ENCODE data around the gene MANSC4. TPM values are rescaled to one million over a fixed set of nuclear protein-coding genes. Genes with fewer than 3 reads are reported as not detected.

MANSC4 gene
- total and polyA plus RNA-seq, 2 experiments from 2014 or later = not detected

DNA sequence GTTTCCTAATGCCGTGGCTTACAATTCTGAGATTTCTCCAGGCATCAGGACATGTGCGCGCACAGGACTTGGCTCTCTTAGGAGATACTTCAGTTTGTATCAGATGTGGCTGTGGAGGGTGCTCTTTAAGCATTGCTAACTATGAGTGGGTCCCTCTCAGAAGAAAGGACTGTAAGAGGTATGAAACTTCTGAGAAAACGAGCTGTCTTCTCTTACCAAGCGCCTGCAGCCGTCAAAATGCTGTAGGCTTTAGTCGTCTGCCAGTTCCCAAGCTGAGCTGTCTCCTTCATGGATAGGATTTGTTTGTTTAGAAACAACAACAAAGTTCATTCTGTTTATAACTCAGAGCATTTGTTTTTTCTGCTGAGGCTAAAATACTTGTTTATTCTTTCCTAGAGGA is 16.1 kb upstream of the MANSC4 start:
- peaks cover 8% of the 10 kb centered on the region for H3K36me3 ChIP-seq (ENCODE audit: insufficient read depth)
- H3K27ac ChIP-seq (ENCODE audit: low read depth) = no peak overlapping the region
- H3K27me3 ChIP-seq (ENCODE audit: insufficient read depth) = no peaks in the 10 kb centered on the region
- Mint-ChIP-seq H3K4me3 (no peak overlapping the region), H3K27ac (no peak overlapping the region), H3K4me1 (no peaks in the 10 kb centered on the region), H3K27me3 (ENCODE audit: insufficient read depth, low read depth, poor library complexity) (no peaks in the 10 kb centered on the region), H3K36me3 (ENCODE audit: low read depth) (peaks cover 61% of the 10 kb centered on the region), H3K9me3 (no peaks in the 10 kb centered on the region)
- no peak overlapping the region for H3K4me2 ChIP-seq
- H3F3A ChIP-seq (replicated peaks; ENCODE audit: low read depth) = no peaks in the 10 kb centered on the region
- no peaks in the 10 kb centered on the region for H3K4me1 ChIP-seq (ENCODE audit: insufficient read depth)
- ATAC-seq (no peak), DNase-seq (ENCODE audit: low spot score) (no peak)
- no peak overlapping the region for H3K4me3 ChIP-seq
- peaks cover under 1% of the 10 kb centered on the region; the same call in 1 of the 2 replicates for H3K79me2 ChIP-seq (replicated peaks; ENCODE audit: insufficient read depth)
- H3K9me2 ChIP-seq (ENCODE audit: insufficient read depth) = no peaks in the 10 kb centered on the region
- TF ChIP-seq NANOG (IDR thresholded peaks at IDR 0.05; ENCODE audit: borderline replicate concordance) (no peak), EZH2phosphoT487 (IDR thresholded peaks at IDR 0.05; ENCODE audit: unreplicated experiment) (no peak), POLR2AphosphoS5 (IDR thresholded peaks at IDR 0.05; ENCODE audit: low read depth) (no peak), CREB1 (CRISPR knock-in tag; IDR thresholded peaks at IDR 0.05; ENCODE audit: low read depth) (no peak), STAT1 (IDR thresholded peaks at IDR 0.05; ENCODE audit: unreplicated experiment) (no peak), EZH2 (IDR thresholded peaks at IDR 0.05; ENCODE audit: low read depth, unreplicated experiment) (no peak), ZNF114 (CRISPR knock-in tag; IDR thresholded peaks at IDR 0.05) (no peak), ZNF331 (CRISPR knock-in tag; IDR thresholded peaks at IDR 0.05; ENCODE audit: low read depth) (no peak), JUNB (IDR thresholded peaks at IDR 0.05; ENCODE audit: unreplicated experiment) (no peak)
- TF ChIP-seq, protein P1, sequence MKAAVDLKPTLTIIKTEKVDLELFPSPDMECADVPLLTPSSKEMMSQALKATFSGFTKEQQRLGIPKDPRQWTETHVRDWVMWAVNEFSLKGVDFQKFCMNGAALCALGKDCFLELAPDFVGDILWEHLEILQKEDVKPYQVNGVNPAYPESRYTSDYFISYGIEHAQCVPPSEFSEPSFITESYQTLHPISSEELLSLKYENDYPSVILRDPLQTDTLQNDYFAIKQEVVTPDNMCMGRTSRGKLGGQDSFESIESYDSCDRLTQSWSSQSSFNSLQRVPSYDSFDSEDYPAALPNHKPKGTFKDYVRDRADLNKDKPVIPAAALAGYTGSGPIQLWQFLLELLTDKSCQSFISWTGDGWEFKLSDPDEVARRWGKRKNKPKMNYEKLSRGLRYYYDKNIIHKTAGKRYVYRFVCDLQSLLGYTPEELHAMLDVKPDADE (IDR thresholded peaks at IDR 0.05) = no peak
- TF ChIP-seq, protein P2, sequence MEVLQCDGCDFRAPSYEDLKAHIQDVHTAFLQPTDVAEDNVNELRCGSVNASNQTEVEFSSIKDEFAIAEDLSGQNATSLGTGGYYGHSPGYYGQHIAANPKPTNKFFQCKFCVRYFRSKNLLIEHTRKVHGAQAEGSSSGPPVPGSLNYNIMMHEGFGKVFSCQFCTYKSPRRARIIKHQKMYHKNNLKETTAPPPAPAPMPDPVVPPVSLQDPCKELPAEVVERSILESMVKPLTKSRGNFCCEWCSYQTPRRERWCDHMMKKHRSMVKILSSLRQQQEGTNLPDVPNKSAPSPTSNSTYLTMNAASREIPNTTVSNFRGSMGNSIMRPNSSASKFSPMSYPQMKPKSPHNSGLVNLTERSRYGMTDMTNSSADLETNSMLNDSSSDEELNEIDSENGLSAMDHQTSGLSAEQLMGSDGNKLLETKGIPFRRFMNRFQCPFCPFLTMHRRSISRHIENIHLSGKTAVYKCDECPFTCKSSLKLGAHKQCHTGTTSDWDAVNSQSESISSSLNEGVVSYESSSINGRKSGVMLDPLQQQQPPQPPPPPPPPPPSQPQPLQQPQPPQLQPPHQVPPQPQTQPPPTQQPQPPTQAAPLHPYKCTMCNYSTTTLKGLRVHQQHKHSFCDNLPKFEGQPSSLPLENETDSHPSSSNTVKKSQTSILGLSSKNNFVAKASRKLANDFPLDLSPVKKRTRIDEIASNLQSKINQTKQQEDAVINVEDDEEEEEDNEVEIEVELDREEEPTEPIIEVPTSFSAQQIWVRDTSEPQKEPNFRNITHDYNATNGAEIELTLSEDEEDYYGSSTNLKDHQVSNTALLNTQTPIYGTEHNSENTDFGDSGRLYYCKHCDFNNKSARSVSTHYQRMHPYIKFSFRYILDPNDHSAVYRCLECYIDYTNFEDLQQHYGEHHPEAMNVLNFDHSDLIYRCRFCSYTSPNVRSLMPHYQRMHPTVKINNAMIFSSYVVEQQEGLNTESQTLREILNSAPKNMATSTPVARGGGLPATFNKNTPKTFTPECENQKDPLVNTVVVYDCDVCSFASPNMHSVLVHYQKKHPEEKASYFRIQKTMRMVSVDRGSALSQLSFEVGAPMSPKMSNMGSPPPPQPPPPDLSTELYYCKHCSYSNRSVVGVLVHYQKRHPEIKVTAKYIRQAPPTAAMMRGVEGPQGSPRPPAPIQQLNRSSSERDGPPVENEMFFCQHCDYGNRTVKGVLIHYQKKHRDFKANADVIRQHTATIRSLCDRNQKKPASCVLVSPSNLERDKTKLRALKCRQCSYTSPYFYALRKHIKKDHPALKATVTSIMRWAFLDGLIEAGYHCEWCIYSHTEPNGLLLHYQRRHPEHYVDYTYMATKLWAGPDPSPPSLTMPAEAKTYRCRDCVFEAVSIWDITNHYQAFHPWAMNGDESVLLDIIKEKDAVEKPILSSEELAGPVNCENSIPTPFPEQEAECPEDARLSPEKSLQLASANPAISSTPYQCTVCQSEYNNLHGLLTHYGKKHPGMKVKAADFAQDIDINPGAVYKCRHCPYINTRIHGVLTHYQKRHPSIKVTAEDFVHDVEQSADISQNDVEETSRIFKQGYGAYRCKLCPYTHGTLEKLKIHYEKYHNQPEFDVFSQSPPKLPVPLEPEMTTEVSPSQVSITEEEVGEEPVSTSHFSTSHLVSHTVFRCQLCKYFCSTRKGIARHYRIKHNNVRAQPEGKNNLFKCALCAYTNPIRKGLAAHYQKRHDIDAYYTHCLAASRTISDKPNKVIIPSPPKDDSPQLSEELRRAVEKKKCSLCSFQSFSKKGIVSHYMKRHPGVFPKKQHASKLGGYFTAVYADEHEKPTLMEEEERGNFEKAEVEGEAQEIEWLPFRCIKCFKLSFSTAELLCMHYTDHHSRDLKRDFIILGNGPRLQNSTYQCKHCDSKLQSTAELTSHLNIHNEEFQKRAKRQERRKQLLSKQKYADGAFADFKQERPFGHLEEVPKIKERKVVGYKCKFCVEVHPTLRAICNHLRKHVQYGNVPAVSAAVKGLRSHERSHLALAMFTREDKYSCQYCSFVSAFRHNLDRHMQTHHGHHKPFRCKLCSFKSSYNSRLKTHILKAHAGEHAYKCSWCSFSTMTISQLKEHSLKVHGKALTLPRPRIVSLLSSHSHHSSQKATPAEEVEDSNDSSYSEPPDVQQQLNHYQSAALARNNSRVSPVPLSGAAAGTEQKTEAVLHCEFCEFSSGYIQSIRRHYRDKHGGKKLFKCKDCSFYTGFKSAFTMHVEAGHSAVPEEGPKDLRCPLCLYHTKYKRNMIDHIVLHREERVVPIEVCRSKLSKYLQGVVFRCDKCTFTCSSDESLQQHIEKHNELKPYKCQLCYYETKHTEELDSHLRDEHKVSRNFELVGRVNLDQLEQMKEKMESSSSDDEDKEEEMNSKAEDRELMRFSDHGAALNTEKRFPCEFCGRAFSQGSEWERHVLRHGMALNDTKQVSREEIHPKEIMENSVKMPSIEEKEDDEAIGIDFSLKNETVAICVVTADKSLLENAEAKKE (CRISPR knock-in tag; IDR thresholded peaks at IDR 0.05) = no peak
- TF ChIP-seq, protein P3, sequence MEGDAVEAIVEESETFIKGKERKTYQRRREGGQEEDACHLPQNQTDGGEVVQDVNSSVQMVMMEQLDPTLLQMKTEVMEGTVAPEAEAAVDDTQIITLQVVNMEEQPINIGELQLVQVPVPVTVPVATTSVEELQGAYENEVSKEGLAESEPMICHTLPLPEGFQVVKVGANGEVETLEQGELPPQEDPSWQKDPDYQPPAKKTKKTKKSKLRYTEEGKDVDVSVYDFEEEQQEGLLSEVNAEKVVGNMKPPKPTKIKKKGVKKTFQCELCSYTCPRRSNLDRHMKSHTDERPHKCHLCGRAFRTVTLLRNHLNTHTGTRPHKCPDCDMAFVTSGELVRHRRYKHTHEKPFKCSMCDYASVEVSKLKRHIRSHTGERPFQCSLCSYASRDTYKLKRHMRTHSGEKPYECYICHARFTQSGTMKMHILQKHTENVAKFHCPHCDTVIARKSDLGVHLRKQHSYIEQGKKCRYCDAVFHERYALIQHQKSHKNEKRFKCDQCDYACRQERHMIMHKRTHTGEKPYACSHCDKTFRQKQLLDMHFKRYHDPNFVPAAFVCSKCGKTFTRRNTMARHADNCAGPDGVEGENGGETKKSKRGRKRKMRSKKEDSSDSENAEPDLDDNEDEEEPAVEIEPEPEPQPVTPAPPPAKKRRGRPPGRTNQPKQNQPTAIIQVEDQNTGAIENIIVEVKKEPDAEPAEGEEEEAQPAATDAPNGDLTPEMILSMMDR (conservative IDR thresholded peaks at IDR 0.05; ENCODE audit: low read depth in 2 of 2) = no peak
- TF ChIP-seq, protein P4, sequence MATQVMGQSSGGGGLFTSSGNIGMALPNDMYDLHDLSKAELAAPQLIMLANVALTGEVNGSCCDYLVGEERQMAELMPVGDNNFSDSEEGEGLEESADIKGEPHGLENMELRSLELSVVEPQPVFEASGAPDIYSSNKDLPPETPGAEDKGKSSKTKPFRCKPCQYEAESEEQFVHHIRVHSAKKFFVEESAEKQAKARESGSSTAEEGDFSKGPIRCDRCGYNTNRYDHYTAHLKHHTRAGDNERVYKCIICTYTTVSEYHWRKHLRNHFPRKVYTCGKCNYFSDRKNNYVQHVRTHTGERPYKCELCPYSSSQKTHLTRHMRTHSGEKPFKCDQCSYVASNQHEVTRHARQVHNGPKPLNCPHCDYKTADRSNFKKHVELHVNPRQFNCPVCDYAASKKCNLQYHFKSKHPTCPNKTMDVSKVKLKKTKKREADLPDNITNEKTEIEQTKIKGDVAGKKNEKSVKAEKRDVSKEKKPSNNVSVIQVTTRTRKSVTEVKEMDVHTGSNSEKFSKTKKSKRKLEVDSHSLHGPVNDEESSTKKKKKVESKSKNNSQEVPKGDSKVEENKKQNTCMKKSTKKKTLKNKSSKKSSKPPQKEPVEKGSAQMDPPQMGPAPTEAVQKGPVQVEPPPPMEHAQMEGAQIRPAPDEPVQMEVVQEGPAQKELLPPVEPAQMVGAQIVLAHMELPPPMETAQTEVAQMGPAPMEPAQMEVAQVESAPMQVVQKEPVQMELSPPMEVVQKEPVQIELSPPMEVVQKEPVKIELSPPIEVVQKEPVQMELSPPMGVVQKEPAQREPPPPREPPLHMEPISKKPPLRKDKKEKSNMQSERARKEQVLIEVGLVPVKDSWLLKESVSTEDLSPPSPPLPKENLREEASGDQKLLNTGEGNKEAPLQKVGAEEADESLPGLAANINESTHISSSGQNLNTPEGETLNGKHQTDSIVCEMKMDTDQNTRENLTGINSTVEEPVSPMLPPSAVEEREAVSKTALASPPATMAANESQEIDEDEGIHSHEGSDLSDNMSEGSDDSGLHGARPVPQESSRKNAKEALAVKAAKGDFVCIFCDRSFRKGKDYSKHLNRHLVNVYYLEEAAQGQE (IDR thresholded peaks at IDR 0.05; ENCODE audit: unreplicated experiment) = no peak
- peaks cover 4% of the 10 kb centered on the region; the same call in 1 of the 2 replicates for H4K20me1 ChIP-seq (replicated peaks; ENCODE audit: insufficient read depth)
- H2AFZ ChIP-seq = no peak overlapping the region
